Panc1 (cell line): Measurements from ENCODE around the gene COTL1.

Experiments used
- POLR2AphosphoS5 ChIP-seq: IDR thresholded peaks from 2 replicates; pipeline ENCODE4 v1.6.1; 2012; ENCODE audit warnings: mild to moderate bottlenecking, low read depth, low read length, moderate library complexity
- SIN3A ChIP-seq: IDR thresholded peaks from 2 replicates; pipeline ENCODE4 v1.6.1; 2012; ENCODE audit warnings: low read depth, mild to moderate bottlenecking, low read length, moderate library complexity, borderline replicate concordance; ENCODE audit not compliant: insufficient read depth
- TCF7L2 ChIP-seq: IDR thresholded peaks from 2 replicates; pipeline ENCODE4 v1.6.1; 2011; ENCODE audit warnings: mild to moderate bottlenecking, low read depth, low read length, inconsistent platforms
- TF ChIP-seq, protein P1 (sequence below): fragments of 450-650 bp; IDR thresholded peaks from 2 replicates; pipeline ENCODE4 v1.5.1; 2017; ENCODE audit warnings: mild to moderate bottlenecking

DNA sequence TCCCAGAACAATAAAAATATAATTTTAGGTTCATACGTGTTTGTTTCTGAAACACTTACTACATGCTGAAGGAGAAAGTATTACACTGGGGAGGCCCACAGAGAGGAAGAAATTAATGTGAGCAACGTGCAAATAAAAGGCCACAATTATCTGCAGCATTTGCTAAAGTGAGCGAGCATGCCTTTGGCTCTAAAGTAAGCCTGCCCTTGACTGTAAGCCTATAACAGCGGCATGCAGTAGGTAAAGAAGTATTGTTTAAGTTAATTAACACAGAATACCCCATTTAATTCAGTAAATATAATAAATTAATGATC lies 13.2 kb upstream of the COTL1 start:
- TF ChIP-seq, protein P1, sequence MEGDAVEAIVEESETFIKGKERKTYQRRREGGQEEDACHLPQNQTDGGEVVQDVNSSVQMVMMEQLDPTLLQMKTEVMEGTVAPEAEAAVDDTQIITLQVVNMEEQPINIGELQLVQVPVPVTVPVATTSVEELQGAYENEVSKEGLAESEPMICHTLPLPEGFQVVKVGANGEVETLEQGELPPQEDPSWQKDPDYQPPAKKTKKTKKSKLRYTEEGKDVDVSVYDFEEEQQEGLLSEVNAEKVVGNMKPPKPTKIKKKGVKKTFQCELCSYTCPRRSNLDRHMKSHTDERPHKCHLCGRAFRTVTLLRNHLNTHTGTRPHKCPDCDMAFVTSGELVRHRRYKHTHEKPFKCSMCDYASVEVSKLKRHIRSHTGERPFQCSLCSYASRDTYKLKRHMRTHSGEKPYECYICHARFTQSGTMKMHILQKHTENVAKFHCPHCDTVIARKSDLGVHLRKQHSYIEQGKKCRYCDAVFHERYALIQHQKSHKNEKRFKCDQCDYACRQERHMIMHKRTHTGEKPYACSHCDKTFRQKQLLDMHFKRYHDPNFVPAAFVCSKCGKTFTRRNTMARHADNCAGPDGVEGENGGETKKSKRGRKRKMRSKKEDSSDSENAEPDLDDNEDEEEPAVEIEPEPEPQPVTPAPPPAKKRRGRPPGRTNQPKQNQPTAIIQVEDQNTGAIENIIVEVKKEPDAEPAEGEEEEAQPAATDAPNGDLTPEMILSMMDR = no peak
- TF ChIP-seq POLR2AphosphoS5 = no peak
- no peak for TF ChIP-seq TCF7L2
- no peak for TF ChIP-seq SIN3A
